IMR-90 (cell line): ENCODE results near the gene KIF5C. TPM values are rescaled to one million over a fixed set of nuclear protein-coding genes. Genes with fewer than 3 reads are reported as not detected.

ENCODE experiments used
- ATAC-seq: fragments of 200-7000 bp; cut with Tn5 transposase; 2 replicates; pipeline ENCODE4 v1.9.1; 2020; ENCODE audit warnings: low read depth, mild to moderate bottlenecking, moderate library complexity
- BruUV-seq: library from RNA; stranded (reverse); fragments of 400-500 nt; replicated peaks from 2 replicates; lab custom pipeline; 2021; lab: Mats Ljungman, UMichigan
- CTCF ChIA-PET: fragments of 300-600 bp; formaldehyde crosslinking; extraction: SDS; loops from one replicate; lab custom pipeline; 2021; ENCODE audit warnings: antibody characterized with exemption; lab: Yijun Ruan, JAX
- POLR2A ChIA-PET: fragments of 300-600 bp; sonication (Branson Sonifier 250); formaldehyde crosslinking; loops from one replicate; lab custom pipeline; 2022; ENCODE audit warnings: antibody characterized with exemption; ENCODE audit not compliant: unreplicated experiment; lab: Charles Lee
- DNase-seq: peaks from one replicate; pipeline ENCODE4 v3.0.0; 2013
- H2AFZ ChIP-seq: replicated peaks from 2 replicates; pipeline ENCODE3; 2013; ENCODE audit warnings: low read length, mild to moderate bottlenecking; ENCODE audit not compliant: poor library complexity
- H2AK5ac ChIP-seq: 2 replicates; pipeline ENCODE4 v1.6.1; 2013; ENCODE audit warnings: low read depth, low read length, inconsistent platforms
- H2AK9ac ChIP-seq: replicated peaks from 2 replicates; pipeline ENCODE3; 2013; ENCODE audit warnings: mild to moderate bottlenecking, low read depth, low read length, moderate library complexity; ENCODE audit not compliant: poor library complexity
- H2BK120ac ChIP-seq: 2 replicates; pipeline ENCODE4 v1.6.1; 2013; ENCODE audit warnings: low read depth, low read length, inconsistent platforms
- H2BK15ac ChIP-seq: 3 replicates; pipeline ENCODE4 v1.6.1; 2013; ENCODE audit warnings: low read depth, low read length, inconsistent platforms
- H2BK20ac ChIP-seq: 2 replicates; pipeline ENCODE4 v1.6.1; 2013; ENCODE audit warnings: low read depth, mild to moderate bottlenecking, inconsistent platforms, low read length, moderate library complexity
- H2BK5ac ChIP-seq: 2 replicates; pipeline ENCODE4 v1.6.1; 2013; ENCODE audit warnings: mild to moderate bottlenecking, low read depth, low read length, inconsistent platforms; ENCODE audit not compliant: poor library complexity, severe bottlenecking
- H3K14ac ChIP-seq: replicated peaks from 2 replicates; pipeline ENCODE4 v1.6.1; 2013; ENCODE audit warnings: low read depth, low read length, inconsistent platforms
- H3K18ac ChIP-seq: 2 replicates; pipeline ENCODE4 v1.6.1; 2013; ENCODE audit warnings: low read depth, low read length, control low read depth
- H3K23ac ChIP-seq: 2 replicates; pipeline ENCODE4 v1.6.1; 2013; ENCODE audit warnings: low read depth, low read length, inconsistent platforms
- H3K27ac ChIP-seq: 2 replicates; pipeline ENCODE4 v1.5.1; 2013; ENCODE audit warnings: mild to moderate bottlenecking, control low read depth, low read length; ENCODE audit not compliant: insufficient read depth
- H3K27me3 ChIP-seq: 2 replicates; pipeline ENCODE4 v1.6.1; 2013; ENCODE audit warnings: low read length; ENCODE audit not compliant: control insufficient read depth, insufficient read depth
- H3K36me3 ChIP-seq: 2 replicates; pipeline ENCODE4 v1.6.1; 2013; ENCODE audit warnings: low read length, mixed read lengths; ENCODE audit not compliant: control insufficient read depth, insufficient read depth
- H3K4ac ChIP-seq: 2 replicates; pipeline ENCODE4 v1.6.1; 2013; ENCODE audit warnings: low read depth, low read length, inconsistent platforms
- H3K4me1 ChIP-seq: 2 replicates; pipeline ENCODE4 v1.6.1; 2013; ENCODE audit warnings: low read length, mixed read lengths; ENCODE audit not compliant: control insufficient read depth, insufficient read depth
- H3K4me2 ChIP-seq: 2 replicates; pipeline ENCODE4 v1.6.1; 2013; ENCODE audit warnings: low read depth, mild to moderate bottlenecking, control low read depth, low read length, moderate library complexity
- H3K4me3 ChIP-seq: 2 replicates; pipeline ENCODE4 v1.5.1; 2013; ENCODE audit warnings: low read depth, mild to moderate bottlenecking, control low read depth, low read length, moderate library complexity; ENCODE audit not compliant: insufficient read depth
- H3K56ac ChIP-seq: 2 replicates; pipeline ENCODE4 v1.6.1; 2013; ENCODE audit warnings: low read length, inconsistent platforms; ENCODE audit not compliant: insufficient read depth; ENCODE audit errors: extremely low read depth
- H3K79me1 ChIP-seq, 2 experiments: 2 replicates each; pipeline ENCODE4 v1.6.1; 2013; ENCODE audit warnings: low read length in 2 of 2, inconsistent platforms in 1 of 2, low read depth in 1 of 2
- H3K9ac ChIP-seq: 2 replicates; pipeline ENCODE4 v1.6.1; 2013; ENCODE audit warnings: low read depth, low read length, control low read depth
- H3K9me1 ChIP-seq: 2 replicates; pipeline ENCODE4 v1.6.1; 2013; ENCODE audit warnings: low read length, inconsistent platforms; ENCODE audit not compliant: insufficient read depth
- H3K9me3 ChIP-seq: 2 replicates; pipeline ENCODE4 v1.6.1; 2013; ENCODE audit warnings: low read length; ENCODE audit not compliant: control insufficient read depth, insufficient read depth
- H4K20me1 ChIP-seq: 2 replicates; pipeline ENCODE4 v1.6.1; 2013; ENCODE audit warnings: low read length, inconsistent platforms; ENCODE audit not compliant: insufficient read depth
- H4K5ac ChIP-seq: 2 replicates; pipeline ENCODE4 v1.6.1; 2013; ENCODE audit warnings: mild to moderate bottlenecking, low read depth, low read length, control low read depth
- H4K8ac ChIP-seq, 2 experiments: 2 replicates each; pipeline ENCODE4 v1.6.1; 2013; ENCODE audit warnings: low read depth in 2 of 2, low read length in 2 of 2, control low read depth in 1 of 2, inconsistent platforms in 1 of 2
- H4K91ac ChIP-seq: 2 replicates; pipeline ENCODE4 v1.6.1; 2013; ENCODE audit warnings: low read depth, low read length, inconsistent platforms; ENCODE audit not compliant: insufficient read depth
- BHLHE40 ChIP-seq: fragments of 150-350 bp; IDR thresholded peaks from 2 replicates; pipeline ENCODE4 v1.6.1; 2016; ENCODE audit warnings: mild to moderate bottlenecking, low read depth, low read length
- CEBPB ChIP-seq: IDR thresholded peaks from 2 replicates; pipeline ENCODE4 v1.6.1; 2012; ENCODE audit warnings: low read depth, low read length, improper control_type of control experiment
- ELK1 ChIP-seq: fragments of 150-350 bp; IDR thresholded peaks from 2 replicates; pipeline ENCODE4 v1.6.1; 2016; ENCODE audit warnings: low read depth, mild to moderate bottlenecking, low read length, moderate library complexity, borderline replicate concordance
- FOS ChIP-seq: fragments of 150-350 bp; IDR thresholded peaks from 2 replicates; pipeline ENCODE4 v1.6.1; 2016; ENCODE audit warnings: low read depth, low read length
- MAFK ChIP-seq: IDR thresholded peaks from 2 replicates; pipeline ENCODE4 v1.6.1; 2012; ENCODE audit warnings: low read depth, low read length, improper control_type of control experiment
- MXI1 ChIP-seq: IDR thresholded peaks from 2 replicates; pipeline ENCODE4 v1.6.1; 2012; ENCODE audit warnings: low read depth, mild to moderate bottlenecking, low read length, moderate library complexity, borderline replicate concordance
- POLR2A ChIP-seq: IDR thresholded peaks from 2 replicates; pipeline ENCODE4 v1.6.1; 2012; ENCODE audit warnings: mild to moderate bottlenecking, low read depth, low read length
- RCOR1 ChIP-seq: IDR thresholded peaks from 2 replicates; pipeline ENCODE4 v1.6.1; 2012; ENCODE audit warnings: mild to moderate bottlenecking, low read length, improper control_type of control experiment; ENCODE audit not compliant: insufficient replicate concordance
- RFX5 ChIP-seq: IDR thresholded peaks from 2 replicates; pipeline ENCODE4 v1.8.0; 2012; ENCODE audit warnings: low read depth, mild to moderate bottlenecking, low read length, moderate library complexity
- USF2 ChIP-seq: fragments of 150-350 bp; IDR thresholded peaks from 2 replicates; pipeline ENCODE4 v1.6.1; 2017; ENCODE audit warnings: mild to moderate bottlenecking, antibody characterized with exemption, low read length, low read depth
- WGBS, 2 experiments: methylation state at CpG; one replicate each; pipeline versions ENCODE4 v1.1.5 to v1.1.7; 2013; ENCODE audit warnings: missing lambda C conversion rate in 2 of 2; ENCODE audit not compliant: insufficient read length in 1 of 2; ENCODE audit errors: extremely low coverage in 2 of 2; 5-methylcytosine and 5-hydroxymethylcytosine counted together
- dilution Hi-C: fragments of 300-500 bp; cut with HindIII; formaldehyde crosslinking; loops from one replicate; pipeline ENCODE4 v1.14.3; 2018; ENCODE audit warnings: low sequenced_read_pairs; ENCODE audit not compliant: unreplicated experiment
- in situ Hi-C: fragments of 300-500 bp; cut with MboI; formaldehyde crosslinking; loops from 3 replicates; pipeline ENCODE4 v1.14.3; 2019; ENCODE audit warnings: low sequenced_read_pairs, inconsistent platforms, mixed read lengths
- intact Hi-C: fragments of 100-400 bp; cut with micrococcal nuclease; formaldehyde crosslinking; loops from 2 replicates; pipeline ENCODE4 v1.10.0; 2022
- polyA plus RNA-seq, 3 experiments: library from polyadenylated mRNA; depleted of rRNA; stranded (reverse); fragments of >200 nt; gene quantifications; 2 replicates each; pipeline ENCODE4 v1.2.3, GENCODE V29; 2012; ENCODE audit warnings: low replicate concordance in 1 of 3
- total RNA-seq: library from RNA; depleted of rRNA; stranded (reverse); fragments of >200 nt; gene quantifications from 2 replicates; pipeline ENCODE4 v1.2.3, GENCODE V29; 2012

KIF5C gene
- total and polyA plus RNA-seq, 2 of the 4 experiments (the other 2 are of a cell fraction) = 0.10 to 0.18 TPM

- no peak overlapping the region for H3K23ac ChIP-seq
- 54% methylated on average over 2 of the region's 5 CpGs; no CpG with 5 or more reads in 1 of the 2 experiments for WGBS, 2 experiments
- ChIA-PET POLR2A (no interaction called here), CTCF (no interaction called here)
- H3K14ac ChIP-seq = no peak overlapping the region
- H2AK9ac ChIP-seq = no peak overlapping the region
- no peaks in the 10 kb centered on the region for H3K9me3 ChIP-seq
- H3K4ac ChIP-seq = no peak overlapping the region
- H3K4me3 ChIP-seq = no peak overlapping the region
- H3K27ac ChIP-seq = no peak overlapping the region
- intact Hi-C loops (no loop called here), dilution Hi-C loops (no loop called here), in situ Hi-C loops (loop anchor here (25.0 kb wide), 1 partner anchor 318 kb away; the partner anchor contains the start of gene EPC2)
- DNase-seq = no peak
- no peaks in the 10 kb centered on the region for H3K9me1 ChIP-seq
- no peak overlapping the region for H4K91ac ChIP-seq
- H3K9ac ChIP-seq = no peak overlapping the region
- no peaks in the 10 kb centered on the region for H3K79me1 ChIP-seq
- no peak overlapping the region for H4K5ac ChIP-seq
- BruUV-seq = no TSS peak
- H3K18ac ChIP-seq = no peak overlapping the region
- no peak overlapping the region for H2AFZ ChIP-seq
- H3K27me3 ChIP-seq = no peaks in the 10 kb centered on the region
- no peak for TF ChIP-seq RCOR1
- no peak for TF ChIP-seq MAFK
- TF ChIP-seq FOS = no peak
- no peak for TF ChIP-seq BHLHE40
- TF ChIP-seq RFX5 = no peak
- TF ChIP-seq MXI1 = no peak
- no peak for TF ChIP-seq POLR2A
- no peak for TF ChIP-seq CEBPB
- no peak for TF ChIP-seq USF2
- TF ChIP-seq ELK1 = no peak
- H2BK20ac ChIP-seq = no peak overlapping the region
- no peaks in the 10 kb centered on the region for H3K36me3 ChIP-seq
- H3K56ac ChIP-seq = no peak overlapping the region
- no peak overlapping the region for H2BK5ac ChIP-seq
- no peak overlapping the region for H2AK5ac ChIP-seq
- H3K4me2 ChIP-seq = no peak overlapping the region
- no peaks in the 10 kb centered on the region for H4K20me1 ChIP-seq
- no peak for ATAC-seq
- H4K8ac ChIP-seq = no peak overlapping the region
- H2BK120ac ChIP-seq = no peak overlapping the region
- no peaks in the 10 kb centered on the region for H3K4me1 ChIP-seq
- no peak overlapping the region for H2BK15ac ChIP-seq
Observed at GRCh38 chr2:148955798-148956197, 80.8 kb downstream of the KIF5C start.
